Nephron progenitor cell (in vitro differentiated cells): Measurements from ENCODE around the gene TNFSF13.

ENCODE experiments used
- DNase-seq: peaks from one replicate; pipeline ENCODE4 v3.0.0; 2021
- H3K27ac Mint-ChIP-seq: 2 replicates; pipeline ENCODE4 v1.8.0; 2021; ENCODE audit warnings: mild to moderate bottlenecking, moderate library complexity, mixed read lengths
- H3K27me3 Mint-ChIP-seq: 2 replicates; pipeline ENCODE4 v1.8.0; 2021; ENCODE audit warnings: mild to moderate bottlenecking, low read depth, mixed read lengths; ENCODE audit not compliant: poor library complexity
- H3K36me3 Mint-ChIP-seq: 2 replicates; pipeline ENCODE4 v1.8.0; 2021; ENCODE audit warnings: low read depth, mixed read lengths
- H3K4me1 Mint-ChIP-seq: 2 replicates; pipeline ENCODE4 v1.8.0; 2021; ENCODE audit warnings: mixed read lengths
- H3K4me3 Mint-ChIP-seq: 2 replicates; pipeline ENCODE4 v1.8.0; 2021; ENCODE audit warnings: mild to moderate bottlenecking, moderate library complexity, mixed read lengths
- H3K9me3 Mint-ChIP-seq: 2 replicates; pipeline ENCODE4 v1.8.0; 2021; ENCODE audit warnings: mild to moderate bottlenecking, moderate library complexity, mixed read lengths
- TF ChIP-seq, protein P1 (sequence below): fragments of 200-600 bp; sonication (generic); IDR thresholded peaks from 2 replicates; pipeline ENCODE4 v1.5.0; 2021; ENCODE audit warnings: antibody characterized with exemption

The TNFSF13 gene

DNA sequence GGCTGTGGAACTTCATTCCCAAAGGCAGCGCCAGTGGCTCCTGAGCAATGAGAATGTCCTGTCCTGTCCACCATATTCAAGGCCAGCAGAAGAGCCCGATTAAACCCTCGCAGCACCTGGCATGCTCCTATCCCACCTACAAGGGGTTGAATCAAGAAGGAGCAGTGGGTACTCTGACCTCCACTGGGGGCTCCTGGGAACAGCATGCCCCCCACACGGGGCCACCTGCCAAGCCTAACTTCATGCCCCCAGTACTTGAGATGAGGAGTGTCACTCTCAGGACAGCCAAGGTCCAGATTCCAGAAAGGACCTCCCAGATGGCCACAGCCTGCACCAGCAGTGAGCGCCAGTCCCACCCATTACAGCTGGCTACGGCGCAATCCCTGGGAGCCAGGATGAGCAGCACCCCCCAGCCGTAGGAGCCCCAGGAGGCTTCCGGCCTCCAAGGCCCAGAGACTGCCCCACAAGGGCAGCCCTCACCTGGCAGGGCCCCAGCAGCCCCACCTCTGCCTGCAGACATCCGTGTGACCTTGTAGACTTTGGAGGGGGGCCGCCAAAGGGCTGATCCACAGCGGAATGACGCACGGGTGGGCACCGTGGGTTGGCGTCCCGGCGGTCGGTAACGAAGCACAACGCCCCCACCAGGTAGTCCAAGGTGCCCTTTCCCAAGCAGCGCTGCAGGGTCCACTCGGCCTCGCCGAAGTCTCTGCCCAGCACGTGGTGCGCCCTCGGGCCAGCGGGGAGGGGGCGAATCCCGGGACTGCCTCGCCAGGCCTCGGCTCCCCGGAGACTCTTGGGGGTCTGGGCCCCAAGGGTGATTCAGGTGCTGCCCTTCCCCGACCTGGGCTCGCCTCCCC, 24.1 kb downstream of the TNFSF13 start:
- Mint-ChIP-seq H3K9me3 (no peaks in the 10 kb centered on the region), H3K4me3 (peak overlapping the region; percentile 60), H3K4me1 (peaks cover 82% of the 10 kb centered on the region), H3K36me3 (peaks cover 39% of the 10 kb centered on the region), H3K27ac (peak overlapping the region; percentile 72), H3K27me3 (no peaks in the 10 kb centered on the region)
- DNase-seq: no peak
- TF ChIP-seq, protein P1, sequence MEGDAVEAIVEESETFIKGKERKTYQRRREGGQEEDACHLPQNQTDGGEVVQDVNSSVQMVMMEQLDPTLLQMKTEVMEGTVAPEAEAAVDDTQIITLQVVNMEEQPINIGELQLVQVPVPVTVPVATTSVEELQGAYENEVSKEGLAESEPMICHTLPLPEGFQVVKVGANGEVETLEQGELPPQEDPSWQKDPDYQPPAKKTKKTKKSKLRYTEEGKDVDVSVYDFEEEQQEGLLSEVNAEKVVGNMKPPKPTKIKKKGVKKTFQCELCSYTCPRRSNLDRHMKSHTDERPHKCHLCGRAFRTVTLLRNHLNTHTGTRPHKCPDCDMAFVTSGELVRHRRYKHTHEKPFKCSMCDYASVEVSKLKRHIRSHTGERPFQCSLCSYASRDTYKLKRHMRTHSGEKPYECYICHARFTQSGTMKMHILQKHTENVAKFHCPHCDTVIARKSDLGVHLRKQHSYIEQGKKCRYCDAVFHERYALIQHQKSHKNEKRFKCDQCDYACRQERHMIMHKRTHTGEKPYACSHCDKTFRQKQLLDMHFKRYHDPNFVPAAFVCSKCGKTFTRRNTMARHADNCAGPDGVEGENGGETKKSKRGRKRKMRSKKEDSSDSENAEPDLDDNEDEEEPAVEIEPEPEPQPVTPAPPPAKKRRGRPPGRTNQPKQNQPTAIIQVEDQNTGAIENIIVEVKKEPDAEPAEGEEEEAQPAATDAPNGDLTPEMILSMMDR: no peak

- TF ChIP-seq, protein P1: no peak
- Mint-ChIP-seq H3K36me3 (peaks cover 30% of the 10 kb centered on the region), H3K4me3 (peak within 1 kb of the TSS; percentile 99), H3K9me3 (no peaks in the 10 kb centered on the region), H3K4me1 (peaks cover 83% of the 10 kb centered on the region), H3K27ac (peak within 1 kb of the TSS; percentile 100), H3K27me3 (no peaks in the 10 kb centered on the region)
- DNase-seq: peak; percentile 94
Observed at GRCh38 chr17:7583253-7584109, 24.9 kb downstream of the TNFSF13 start, which contains the start of gene MPDU1. MPDU1 (plus strand) TSS chr17:7583852; CDS start chr17:7583863, 11 bp downstream.

GRCh38 chr17:7586673-7587419, 28.3 kb downstream of the TNFSF13 start:
- H3K9me3 Mint-ChIP-seq: no peaks in the 10 kb centered on the region
- no peak for DNase-seq
- H3K4me1 Mint-ChIP-seq: peaks cover 67% of the 10 kb centered on the region
- H3K4me3 Mint-ChIP-seq: no peak overlapping the region
- no peak overlapping the region for H3K27ac Mint-ChIP-seq
- TF ChIP-seq, protein P1: no peak
- no peaks in the 10 kb centered on the region for H3K27me3 Mint-ChIP-seq
- peaks cover 23% of the 10 kb centered on the region for H3K36me3 Mint-ChIP-seq

GRCh38 chr17:7587420-7588151, 29.0 kb downstream of the TNFSF13 start:
- TF ChIP-seq, protein P1: no peak
- Mint-ChIP-seq H3K27me3 (no peaks in the 10 kb centered on the region), H3K4me3 (no peak overlapping the region), H3K4me1 (peaks cover 60% of the 10 kb centered on the region), H3K36me3 (peaks cover 25% of the 10 kb centered on the region), H3K27ac (no peak overlapping the region), H3K9me3 (no peaks in the 10 kb centered on the region)
- DNase-seq: no peak

GRCh38 chr17:7588553-7589203, 30.1 kb downstream of the TNFSF13 start:
- Mint-ChIP-seq H3K9me3 (no peaks in the 10 kb centered on the region), H3K36me3 (peaks cover 33% of the 10 kb centered on the region), H3K27ac (no peak overlapping the region), H3K4me3 (no peak overlapping the region), H3K4me1 (peaks cover 54% of the 10 kb centered on the region), H3K27me3 (no peaks in the 10 kb centered on the region)
- TF ChIP-seq, protein P1: no peak
- no peak for DNase-seq
